Panc1 (cell line): ENCODE data around the gene ALG12. TPM values are rescaled to one million over a fixed set of nuclear protein-coding genes. Genes with fewer than 3 reads are reported as not detected.

Source experiments
- ATAC-seq: fragments of 200-7000 bp; cut with Tn5 transposase; 2 replicates; pipeline ENCODE4 v1.9.1; 2020; ENCODE audit warnings: mild to moderate bottlenecking, moderate library complexity
- BruUV-seq: library from RNA; stranded (reverse); fragments of 400-500 nt; replicated peaks from 2 replicates; lab custom pipeline; 2021; lab: Mats Ljungman, UMichigan
- CTCF ChIA-PET: fragments of 300-600 bp; sonication (Branson Sonifier 250); formaldehyde crosslinking; loops from one replicate; lab custom pipeline; 2022; ENCODE audit warnings: antibody characterized with exemption; lab: Charles Lee
- POLR2A ChIA-PET: fragments of 300-600 bp; sonication (Branson Sonifier 250); formaldehyde crosslinking; loops from one replicate; lab custom pipeline; 2022; ENCODE audit warnings: antibody characterized with exemption; lab: Charles Lee
- DNase-seq: peaks from one replicate; pipeline ENCODE4 v3.0.0-alpha.2; 2010; ENCODE audit warnings: low read depth, low spot score
- H3K27ac ChIP-seq: 2 replicates; pipeline ENCODE4 v1.5.1; 2011; ENCODE audit warnings: mild to moderate bottlenecking, low read length, inconsistent platforms
- H3K27me3 ChIP-seq: fragments of 200-500 bp; sonication (Bioruptor generic); 2 replicates; pipeline ENCODE4 v1.6.0; 2014; ENCODE audit warnings: low read length, inconsistent platforms; ENCODE audit not compliant: control insufficient read depth, insufficient read depth
- H3K36me3 ChIP-seq: fragments of 200-500 bp; sonication (Bioruptor generic); 2 replicates; pipeline ENCODE4 v1.5.1; 2014; ENCODE audit warnings: inconsistent platforms, mild to moderate bottlenecking, low read length, moderate library complexity; ENCODE audit not compliant: control insufficient read depth, insufficient read depth
- H3K4me1 ChIP-seq: 2 replicates; pipeline ENCODE4 v1.5.1; 2011; ENCODE audit warnings: inconsistent platforms, mild to moderate bottlenecking, low read length, moderate library complexity; ENCODE audit not compliant: control insufficient read depth, insufficient read depth
- H3K4me3 ChIP-seq, 2 experiments: 2 replicates each; pipeline ENCODE4 v1.5.1; 2011 to 2012; ENCODE audit warnings: low read depth in 2 of 2, low read length in 2 of 2, mild to moderate bottlenecking in 2 of 2, inconsistent platforms in 1 of 2, moderate library complexity in 1 of 2
- H3K9me3 ChIP-seq: fragments of 200-500 bp; sonication (Bioruptor generic); 2 replicates; pipeline ENCODE4 v1.5.1; 2014; ENCODE audit warnings: low read depth, mild to moderate bottlenecking, inconsistent platforms, low read length, moderate library complexity; ENCODE audit not compliant: control insufficient read depth, insufficient read depth
- POLR2AphosphoS5 ChIP-seq: IDR thresholded peaks from 2 replicates; pipeline ENCODE4 v1.6.1; 2012; ENCODE audit warnings: mild to moderate bottlenecking, low read depth, low read length, moderate library complexity
- SIN3A ChIP-seq: IDR thresholded peaks from 2 replicates; pipeline ENCODE4 v1.6.1; 2012; ENCODE audit warnings: low read depth, mild to moderate bottlenecking, low read length, moderate library complexity, borderline replicate concordance; ENCODE audit not compliant: insufficient read depth
- TCF7L2 ChIP-seq: IDR thresholded peaks from 2 replicates; pipeline ENCODE4 v1.6.1; 2011; ENCODE audit warnings: mild to moderate bottlenecking, low read depth, low read length, inconsistent platforms
- in situ Hi-C: cut with HindIII; loops from 2 replicates; pipeline ENCODE4 v1.10.0; 2016; ENCODE audit warnings: low sequenced_read_pairs, low pct_unique_long_range_greater_than_20kb
- intact Hi-C: fragments of 100-400 bp; cut with micrococcal nuclease; formaldehyde crosslinking; loops from one replicate; pipeline ENCODE4 v1.10.0; 2022; ENCODE audit not compliant: unreplicated experiment
- total RNA-seq: library from RNA; stranded (reverse); gene quantifications from one replicate; pipeline ENCODE4 v1.2.1, GENCODE V29; 2021; ENCODE audit not compliant: unreplicated experiment
- TF ChIP-seq, protein P1 (sequence below), 2 experiments: IDR thresholded peaks; 2 replicates each; pipeline ENCODE4 v1.6.1; 2011 to 2012; ENCODE audit warnings: low read depth in 2 of 2, control low read depth in 1 of 2, low read length in 1 of 2, mild to moderate bottlenecking in 1 of 2, moderate library complexity in 1 of 2; ENCODE audit not compliant: insufficient read depth in 1 of 2
- TF ChIP-seq, protein P2 (sequence below): fragments of 450-650 bp; IDR thresholded peaks from 2 replicates; pipeline ENCODE4 v1.5.1; 2017; ENCODE audit warnings: mild to moderate bottlenecking

The ALG12 gene
- total RNA-seq, 1 experiment from 2014 or later: 23.4 TPM

DNA sequence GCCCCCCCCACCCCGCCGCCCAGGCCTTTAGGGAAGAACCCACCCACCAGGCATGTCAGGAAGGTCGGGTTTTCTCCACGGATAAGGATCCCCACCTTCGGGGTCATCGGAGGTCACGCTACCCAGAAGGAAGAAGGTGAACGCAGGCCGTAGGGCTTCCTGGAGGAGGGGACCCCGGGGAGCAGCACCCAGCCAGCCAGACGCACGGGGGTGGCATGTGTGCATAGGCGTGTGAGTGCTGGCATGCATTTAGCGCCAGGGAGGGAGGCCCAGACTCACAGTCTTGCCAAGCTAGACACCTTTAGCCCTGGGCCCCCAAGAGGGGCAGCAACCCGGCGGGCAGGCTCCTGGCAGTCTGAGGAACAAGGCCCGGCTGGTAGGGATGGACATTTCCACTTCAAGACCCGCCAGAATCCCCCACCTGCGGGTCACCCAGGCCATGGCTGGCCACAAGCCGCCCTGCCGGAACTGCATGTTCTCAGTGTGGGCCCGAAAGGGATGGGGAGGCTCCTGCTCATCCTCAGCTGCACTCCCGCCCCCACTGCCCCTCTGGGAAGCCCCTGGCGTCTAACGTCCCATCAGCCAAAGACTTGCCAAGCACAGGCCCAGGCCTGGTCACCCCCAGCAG, 25.6 kb upstream of the ALG12 start:
- TF ChIP-seq SIN3A (no peak), POLR2AphosphoS5 (no peak), TCF7L2 (no peak)
- TF ChIP-seq, protein P1, sequence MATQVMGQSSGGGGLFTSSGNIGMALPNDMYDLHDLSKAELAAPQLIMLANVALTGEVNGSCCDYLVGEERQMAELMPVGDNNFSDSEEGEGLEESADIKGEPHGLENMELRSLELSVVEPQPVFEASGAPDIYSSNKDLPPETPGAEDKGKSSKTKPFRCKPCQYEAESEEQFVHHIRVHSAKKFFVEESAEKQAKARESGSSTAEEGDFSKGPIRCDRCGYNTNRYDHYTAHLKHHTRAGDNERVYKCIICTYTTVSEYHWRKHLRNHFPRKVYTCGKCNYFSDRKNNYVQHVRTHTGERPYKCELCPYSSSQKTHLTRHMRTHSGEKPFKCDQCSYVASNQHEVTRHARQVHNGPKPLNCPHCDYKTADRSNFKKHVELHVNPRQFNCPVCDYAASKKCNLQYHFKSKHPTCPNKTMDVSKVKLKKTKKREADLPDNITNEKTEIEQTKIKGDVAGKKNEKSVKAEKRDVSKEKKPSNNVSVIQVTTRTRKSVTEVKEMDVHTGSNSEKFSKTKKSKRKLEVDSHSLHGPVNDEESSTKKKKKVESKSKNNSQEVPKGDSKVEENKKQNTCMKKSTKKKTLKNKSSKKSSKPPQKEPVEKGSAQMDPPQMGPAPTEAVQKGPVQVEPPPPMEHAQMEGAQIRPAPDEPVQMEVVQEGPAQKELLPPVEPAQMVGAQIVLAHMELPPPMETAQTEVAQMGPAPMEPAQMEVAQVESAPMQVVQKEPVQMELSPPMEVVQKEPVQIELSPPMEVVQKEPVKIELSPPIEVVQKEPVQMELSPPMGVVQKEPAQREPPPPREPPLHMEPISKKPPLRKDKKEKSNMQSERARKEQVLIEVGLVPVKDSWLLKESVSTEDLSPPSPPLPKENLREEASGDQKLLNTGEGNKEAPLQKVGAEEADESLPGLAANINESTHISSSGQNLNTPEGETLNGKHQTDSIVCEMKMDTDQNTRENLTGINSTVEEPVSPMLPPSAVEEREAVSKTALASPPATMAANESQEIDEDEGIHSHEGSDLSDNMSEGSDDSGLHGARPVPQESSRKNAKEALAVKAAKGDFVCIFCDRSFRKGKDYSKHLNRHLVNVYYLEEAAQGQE (IDR thresholded peaks at IDR 0.05; ENCODE audit: insufficient read depth in 1 of 2, low read depth in 2 of 2, low read length in 1 of 2): no peak
- TF ChIP-seq, protein P2, sequence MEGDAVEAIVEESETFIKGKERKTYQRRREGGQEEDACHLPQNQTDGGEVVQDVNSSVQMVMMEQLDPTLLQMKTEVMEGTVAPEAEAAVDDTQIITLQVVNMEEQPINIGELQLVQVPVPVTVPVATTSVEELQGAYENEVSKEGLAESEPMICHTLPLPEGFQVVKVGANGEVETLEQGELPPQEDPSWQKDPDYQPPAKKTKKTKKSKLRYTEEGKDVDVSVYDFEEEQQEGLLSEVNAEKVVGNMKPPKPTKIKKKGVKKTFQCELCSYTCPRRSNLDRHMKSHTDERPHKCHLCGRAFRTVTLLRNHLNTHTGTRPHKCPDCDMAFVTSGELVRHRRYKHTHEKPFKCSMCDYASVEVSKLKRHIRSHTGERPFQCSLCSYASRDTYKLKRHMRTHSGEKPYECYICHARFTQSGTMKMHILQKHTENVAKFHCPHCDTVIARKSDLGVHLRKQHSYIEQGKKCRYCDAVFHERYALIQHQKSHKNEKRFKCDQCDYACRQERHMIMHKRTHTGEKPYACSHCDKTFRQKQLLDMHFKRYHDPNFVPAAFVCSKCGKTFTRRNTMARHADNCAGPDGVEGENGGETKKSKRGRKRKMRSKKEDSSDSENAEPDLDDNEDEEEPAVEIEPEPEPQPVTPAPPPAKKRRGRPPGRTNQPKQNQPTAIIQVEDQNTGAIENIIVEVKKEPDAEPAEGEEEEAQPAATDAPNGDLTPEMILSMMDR: no peak
- H3K36me3 ChIP-seq: no peaks in the 10 kb centered on the region
- in situ Hi-C loops (no loop called here), intact Hi-C loops (no loop called here)
- POLR2A ChIA-PET: no interaction called here
- H3K4me1 ChIP-seq: peaks cover 28% of the 10 kb centered on the region
- H3K9me3 ChIP-seq: no peaks in the 10 kb centered on the region
- CTCF ChIA-PET: no interaction called here
- peak overlapping the region; percentile 89 for H3K27ac ChIP-seq
- BruUV-seq: no TSS peak
- no peaks in the 10 kb centered on the region for H3K27me3 ChIP-seq
- H3K4me3 ChIP-seq: peak overlapping the region; percentile 36 to 53
- DNase-seq (no peak), ATAC-seq (peak; percentile 18)

DNA sequence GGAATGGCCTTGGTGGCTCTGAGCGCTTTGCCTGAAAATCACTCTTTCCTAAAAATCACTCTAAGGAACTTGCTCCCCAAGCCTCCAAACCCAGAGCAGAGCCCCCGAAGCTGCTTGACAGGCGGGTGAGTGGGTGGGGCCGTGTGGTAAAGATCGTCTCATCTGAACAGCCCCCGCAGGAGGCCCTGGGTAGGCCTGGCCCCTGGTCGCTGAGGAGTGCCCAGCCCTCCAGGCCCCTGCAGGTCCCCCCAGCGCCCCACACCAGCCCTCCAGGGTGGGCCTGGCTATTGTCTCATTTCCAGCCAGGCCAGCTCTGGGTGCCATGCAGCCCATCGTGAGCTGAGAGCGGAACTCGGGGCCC, 25.1 kb upstream of the ALG12 start:
- CTCF ChIA-PET: no interaction called here

More for the DNA sequence above, 25.1 kb upstream of the ALG12 start:
- POLR2A ChIA-PET: no interaction called here
- Histone ChIP-seq H3K27me3 (no peaks in the 10 kb centered on the region), H3K4me3 (no peak overlapping the region), H3K4me1 (peaks cover 23% of the 10 kb centered on the region), H3K36me3 (no peaks in the 10 kb centered on the region), H3K27ac (peak overlapping the region; percentile 89), H3K9me3 (no peaks in the 10 kb centered on the region)
- ATAC-seq: peak; percentile 33
- TF ChIP-seq, protein P2: no peak
- TF ChIP-seq POLR2AphosphoS5 (no peak), TCF7L2 (no peak), SIN3A (no peak)
- TF ChIP-seq, protein P1 (IDR thresholded peaks at IDR 0.05; ENCODE audit: insufficient read depth in 1 of 2, low read depth in 2 of 2, low read length in 1 of 2): no peak
- intact Hi-C loops: no loop called here
- no peak for DNase-seq
- BruUV-seq: no TSS peak
- in situ Hi-C loops: no loop called here
